Esophagus squamous epithelium (tissue), 5 donors: Measurements from ENCODE around the gene TXLNB. TPM values are rescaled to one million over a fixed set of nuclear protein-coding genes. Genes with fewer than 3 reads are reported as not detected.

Source experiments
- DNase-seq: peaks from one replicate; lab custom pipeline; 2025; lab: John Stamatoyannopoulos, UW
- H3K27ac ChIP-seq, 4 donors: fragments of 200-600 bp; sonication (generic); one replicate each; pipeline ENCODE4 v1.5.1; 2016 to 2019; ENCODE audit warnings: mild to moderate bottlenecking in 1 of 4
- H3K27me3 ChIP-seq, 4 donors: fragments of 200-600 bp; sonication (generic); 1 replicate in 3 of 4; 2 replicates in 1 of 4; pipeline versions ENCODE4 v1.5.1 to v1.6.0; 2017 to 2021; ENCODE audit warnings: antibody characterized with exemption in 1 of 4
- H3K36me3 ChIP-seq, 3 donors: fragments of 200-600 bp; sonication (generic); one replicate each; pipeline ENCODE4 v1.5.1; 2016 to 2019
- H3K4me1 ChIP-seq, 3 donors: fragments of 200-600 bp; sonication (generic); one replicate each; pipeline ENCODE4 v1.5.1; 2017 to 2019
- H3K4me3 ChIP-seq, 4 donors: fragments of 200-600 bp; sonication (generic); 1 replicate in 3 of 4; 2 replicates in 1 of 4; pipeline ENCODE4 v1.5.1; 2016 to 2019; ENCODE audit warnings: mild to moderate bottlenecking in 2 of 4, moderate library complexity in 1 of 4
- H3K9me3 ChIP-seq, 3 donors: fragments of 200-600 bp; sonication (generic); one replicate each; pipeline ENCODE4 v1.5.1; 2016 to 2019
- POLR2A ChIP-seq, 4 donors: fragments of 450-650 bp; IDR thresholded peaks; one replicate each; pipeline ENCODE4 v1.6.1; 2017; ENCODE audit warnings: antibody characterized with exemption in 4 of 4, mild to moderate bottlenecking in 4 of 4, moderate library complexity in 3 of 4
- WGBS, 2 donors: methylation state at CpG; one replicate each; pipeline ENCODE4 v1.1.5; 2018; 5-methylcytosine and 5-hydroxymethylcytosine counted together
- intact Hi-C: fragments of 100-400 bp; cut with DNase I; formaldehyde crosslinking; loops from one replicate; pipeline ENCODE4 v1.15.0; 2022
- total RNA-seq, 4 donors: library from RNA; depleted of rRNA; stranded (reverse); fragments of >200 nt; gene quantifications; one replicate each; pipeline ENCODE4 v1.1.0, GENCODE V29; 2016
- TF ChIP-seq, protein P1 (sequence below), 6 experiments: fragments of 450-650 bp in 4 of 6; fragments of 200-600 bp in 2 of 6; sonication (generic) in 2 of 6; IDR thresholded peaks; one replicate each; pipeline ENCODE4 v1.5.1; 2016 to 2019; ENCODE audit warnings: antibody characterized with exemption in 6 of 6, mild to moderate bottlenecking in 4 of 6, moderate library complexity in 4 of 6
- donor health status: DM: yes; HTN: yes; CAD: no.

Gene TXLNB
- total RNA-seq, 4 donors from 2014 or later: 0.04 to 1.1 (median 0.24) TPM

DNA sequence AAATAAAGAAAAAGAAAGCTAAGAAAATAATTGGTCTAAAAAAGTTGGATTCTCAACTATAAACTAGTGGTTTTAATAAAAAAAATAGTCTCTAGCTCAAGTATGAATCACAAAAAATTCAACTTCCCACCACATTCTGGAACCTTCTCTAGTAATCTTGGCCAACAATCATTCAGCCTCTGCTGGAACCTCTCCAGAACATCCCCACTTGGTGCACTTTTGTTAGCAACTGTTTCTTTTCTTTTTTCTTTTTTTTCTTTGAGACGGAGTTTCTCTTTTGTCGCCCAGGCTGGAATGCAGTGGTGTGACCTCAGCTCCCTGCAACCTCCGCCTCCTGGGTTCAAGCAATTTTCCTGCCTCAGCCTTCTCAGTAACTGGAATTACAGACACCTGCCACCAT, 35.7 kb downstream of the TXLNB start:
- Histone ChIP-seq H3K9me3 (no peaks in the 10 kb centered on the region), H3K27ac (no peak overlapping the region), H3K4me1 (peaks cover 1 to 8% (median 6%) of the 10 kb centered on the region in 3 donors), H3K27me3 (no peaks in the 10 kb centered on the region), H3K4me3 (no peak overlapping the region), H3K36me3 (no peaks in the 10 kb centered on the region)
- WGBS, 2 donors: 73 to 82% methylated on average over 3 of the region's 3 CpGs
- no peak for DNase-seq
- intact Hi-C loops: no loop called here
- TF ChIP-seq, protein P1, sequence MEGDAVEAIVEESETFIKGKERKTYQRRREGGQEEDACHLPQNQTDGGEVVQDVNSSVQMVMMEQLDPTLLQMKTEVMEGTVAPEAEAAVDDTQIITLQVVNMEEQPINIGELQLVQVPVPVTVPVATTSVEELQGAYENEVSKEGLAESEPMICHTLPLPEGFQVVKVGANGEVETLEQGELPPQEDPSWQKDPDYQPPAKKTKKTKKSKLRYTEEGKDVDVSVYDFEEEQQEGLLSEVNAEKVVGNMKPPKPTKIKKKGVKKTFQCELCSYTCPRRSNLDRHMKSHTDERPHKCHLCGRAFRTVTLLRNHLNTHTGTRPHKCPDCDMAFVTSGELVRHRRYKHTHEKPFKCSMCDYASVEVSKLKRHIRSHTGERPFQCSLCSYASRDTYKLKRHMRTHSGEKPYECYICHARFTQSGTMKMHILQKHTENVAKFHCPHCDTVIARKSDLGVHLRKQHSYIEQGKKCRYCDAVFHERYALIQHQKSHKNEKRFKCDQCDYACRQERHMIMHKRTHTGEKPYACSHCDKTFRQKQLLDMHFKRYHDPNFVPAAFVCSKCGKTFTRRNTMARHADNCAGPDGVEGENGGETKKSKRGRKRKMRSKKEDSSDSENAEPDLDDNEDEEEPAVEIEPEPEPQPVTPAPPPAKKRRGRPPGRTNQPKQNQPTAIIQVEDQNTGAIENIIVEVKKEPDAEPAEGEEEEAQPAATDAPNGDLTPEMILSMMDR (IDR thresholded peaks at IDR 0.05): no peak
- no peak for TF ChIP-seq POLR2A (IDR thresholded peaks at IDR 0.05)

DNA sequence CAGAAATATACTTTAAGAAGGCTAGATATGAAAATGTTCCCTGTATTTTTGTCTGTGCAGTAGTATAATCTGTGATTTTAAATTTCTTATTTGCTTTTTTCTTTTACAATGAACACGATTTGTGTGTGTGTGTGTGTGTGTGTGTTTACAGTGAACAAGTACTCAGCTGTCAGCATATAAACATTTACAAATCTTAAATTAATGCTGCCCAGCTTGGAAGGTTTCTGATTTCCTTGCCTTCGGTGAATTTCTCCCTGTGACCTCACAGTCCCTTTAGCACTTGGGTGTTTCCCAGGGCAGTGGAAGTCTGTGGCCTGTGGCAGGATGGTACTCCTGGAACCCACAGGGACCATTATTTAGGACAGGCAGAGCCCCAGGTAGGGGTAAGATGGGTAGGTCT, 37.6 kb downstream of the TXLNB start:
- DNase-seq: no peak
- 78 to 88% methylated on average over 2 of the region's 2 CpGs for WGBS, 2 donors
- no peak overlapping the region for H3K4me3 ChIP-seq
- no peaks in the 10 kb centered on the region for H3K27me3 ChIP-seq
- H3K36me3 ChIP-seq: no peaks in the 10 kb centered on the region
- TF ChIP-seq, protein P1 (IDR thresholded peaks at IDR 0.05): no peak
- no peak for TF ChIP-seq POLR2A (IDR thresholded peaks at IDR 0.05)
- no peaks in the 10 kb centered on the region for H3K9me3 ChIP-seq
- no peak overlapping the region for H3K27ac ChIP-seq
- intact Hi-C loops: no loop called here
- H3K4me1 ChIP-seq: peaks cover 10 to 18% (median 12%) of the 10 kb centered on the region in 3 donors

DNA sequence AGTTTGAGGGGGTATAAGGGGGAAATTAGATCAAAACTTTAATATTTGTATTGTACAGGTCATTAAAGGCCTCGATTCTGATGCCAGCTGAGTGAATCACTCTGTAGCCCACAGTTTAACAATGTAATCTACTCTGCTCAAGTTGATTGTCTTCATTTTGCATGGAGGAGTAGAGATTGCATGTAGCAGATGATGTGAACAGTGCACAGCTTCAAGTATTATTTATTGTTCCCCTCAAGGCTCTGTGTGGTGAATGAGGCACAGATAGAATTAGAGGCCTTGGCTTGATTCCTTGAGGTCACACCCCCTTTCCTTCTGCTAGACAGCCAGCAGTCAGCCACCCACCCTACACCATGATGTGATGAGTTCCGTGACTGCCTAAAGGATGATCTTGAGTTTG, 38.1 kb downstream of the TXLNB start:
- 72 to 74% methylated on average over 2 of the region's 2 CpGs for WGBS, 2 donors
- peaks cover 10 to 18% (median 12%) of the 10 kb centered on the region in 3 donors for H3K4me1 ChIP-seq
- no peak overlapping the region for H3K27ac ChIP-seq
- H3K4me3 ChIP-seq: no peak overlapping the region
- no peak for DNase-seq
- TF ChIP-seq, protein P1 (IDR thresholded peaks at IDR 0.05): no peak
- no peak for TF ChIP-seq POLR2A (IDR thresholded peaks at IDR 0.05)
- intact Hi-C loops: no loop called here
- no peaks in the 10 kb centered on the region for H3K9me3 ChIP-seq
- no peaks in the 10 kb centered on the region for H3K36me3 ChIP-seq
- no peaks in the 10 kb centered on the region for H3K27me3 ChIP-seq

DNA sequence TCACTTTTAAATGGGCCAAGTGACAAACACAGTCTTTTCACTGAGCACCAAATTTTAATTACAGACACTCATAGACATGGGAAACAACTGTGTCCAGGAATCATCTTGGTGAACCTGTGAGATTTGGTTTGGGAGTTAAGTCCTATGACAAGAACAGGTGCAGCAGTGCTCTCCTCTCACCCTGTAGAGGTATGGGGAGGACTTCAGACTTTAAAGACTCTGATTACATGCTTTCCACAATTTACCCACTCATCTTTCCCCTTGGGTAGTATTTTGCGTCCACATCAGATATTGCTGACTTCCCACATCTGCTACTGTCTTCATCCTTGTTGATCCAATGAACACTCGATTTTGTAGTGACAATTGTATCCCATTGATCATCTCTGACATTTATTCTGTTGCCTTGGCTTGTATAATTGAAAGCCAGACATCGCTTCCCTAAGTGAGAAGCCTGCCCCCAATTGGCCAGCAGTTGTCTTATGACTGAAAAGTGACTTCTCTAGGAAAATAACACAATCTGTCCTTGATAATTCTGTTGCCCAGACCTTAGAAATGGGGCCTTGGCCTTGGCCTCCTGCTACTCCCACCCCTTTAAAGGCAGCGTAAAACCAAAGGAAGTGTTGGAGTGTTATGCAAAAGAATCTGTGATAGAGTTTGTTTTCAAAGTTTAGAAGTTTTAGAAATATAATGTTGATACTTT, 40.0 kb downstream of the TXLNB start:
- no peak for DNase-seq
- 76 to 78% methylated on average over 4 of the region's 4 CpGs for WGBS, 2 donors
- H3K9me3 ChIP-seq: no peaks in the 10 kb centered on the region
- TF ChIP-seq, protein P1 (IDR thresholded peaks at IDR 0.05): no peak
- no peak for TF ChIP-seq POLR2A (IDR thresholded peaks at IDR 0.05)
- no peaks in the 10 kb centered on the region for H3K27me3 ChIP-seq
- H3K4me1 ChIP-seq: peaks cover 10 to 18% (median 12%) of the 10 kb centered on the region in 3 donors
- H3K27ac ChIP-seq: peak overlapping the region in 3 of 4 donors; percentile 31 to 54 (median 34)
- no peaks in the 10 kb centered on the region for H3K36me3 ChIP-seq
- intact Hi-C loops: no loop called here
- no peak overlapping the region for H3K4me3 ChIP-seq

DNA sequence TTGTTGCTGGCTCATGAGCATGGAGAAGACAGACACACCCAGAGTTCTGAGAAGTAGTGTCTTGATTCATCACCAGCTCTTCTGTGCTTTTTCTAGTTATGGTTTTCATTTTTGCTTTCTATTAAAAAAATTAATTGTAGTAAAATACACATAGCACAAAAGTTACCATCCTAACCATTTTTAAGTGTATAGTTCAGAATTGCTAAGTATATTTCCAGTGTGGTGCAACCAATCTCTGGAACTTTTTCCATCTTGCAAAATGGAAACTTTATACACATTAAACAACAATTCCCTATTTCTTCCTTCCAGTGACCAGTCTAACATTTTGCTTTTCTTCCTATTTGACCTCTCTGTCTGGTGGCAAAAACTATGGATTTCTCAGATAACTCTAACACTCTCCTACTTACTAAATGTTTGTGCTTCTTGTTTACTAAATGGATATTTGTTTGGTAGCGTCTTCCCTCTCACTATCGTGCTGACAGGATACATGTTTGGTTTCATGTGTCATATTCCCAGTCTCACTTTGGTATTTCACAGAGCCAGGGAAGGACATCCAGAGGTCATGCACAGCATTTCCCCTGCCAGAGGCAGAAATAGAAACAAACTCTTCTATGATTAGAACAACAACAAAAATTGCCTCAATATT, 40.6 kb downstream of the TXLNB start:
- Histone ChIP-seq H3K4me1 (peaks cover 10 to 18% (median 12%) of the 10 kb centered on the region in 3 donors), H3K9me3 (no peaks in the 10 kb centered on the region), H3K4me3 (no peak overlapping the region), H3K36me3 (no peaks in the 10 kb centered on the region), H3K27me3 (no peaks in the 10 kb centered on the region), H3K27ac (peak overlapping the region in 3 of 4 donors; percentile 51 to 54 (median 53))
- no peak for DNase-seq
- 47 to 59% methylated on average over 2 of the region's 2 CpGs for WGBS, 2 donors
- no peak for TF ChIP-seq POLR2A (IDR thresholded peaks at IDR 0.05)
- TF ChIP-seq, protein P1 (IDR thresholded peaks at IDR 0.05): no peak
- intact Hi-C loops: no loop called here
